K562 (cell line): ENCODE measurements around the gene HACE1. TPM values are rescaled to one million over a fixed set of nuclear protein-coding genes. Genes with fewer than 3 reads are reported as not detected.

Source experiments
- CBX3 ChIP-seq, 2 experiments: IDR thresholded peaks; 1 replicate in 1 of 2; 2 replicates in 1 of 2; pipeline ENCODE4 v1.6.1; 2012; ENCODE audit warnings: inconsistent platforms in 2 of 2, low read length in 2 of 2, borderline replicate concordance in 1 of 2, control low read depth in 1 of 2
- DACH1 ChIP-seq: fragments of 450-650 bp; IDR thresholded peaks from 2 replicates; pipeline ENCODE4 v1.6.1; 2018; ENCODE audit not compliant: partially characterized antibody
- EHMT2 ChIP-seq: fragments of 450-650 bp; IDR thresholded peaks from 2 replicates; pipeline ENCODE4 v1.6.1; 2018; ENCODE audit warnings: antibody characterized with exemption
- ETV1 ChIP-seq: fragments of 450-650 bp; conservative IDR thresholded peaks from 2 replicates; pipeline ENCODE4 v1.6.1; 2016; ENCODE audit warnings: missing genetic modification characterization, control low read depth, low read depth, missing compliant biosample characterization
- GABPB1 ChIP-seq: sonication (generic); formaldehyde crosslinking; IDR thresholded peaks from 2 replicates; pipeline ENCODE4 v1.8.0; 2022; ENCODE audit warnings: mild to moderate bottlenecking, missing genetic modification reagents
- MCM5 ChIP-seq: fragments of 450-650 bp; IDR thresholded peaks from 2 replicates; pipeline ENCODE4 v1.6.1; 2016; ENCODE audit warnings: low read depth
- PCBP2 ChIP-seq: fragments of 200-400 bp; formaldehyde crosslinking; IDR thresholded peaks from 2 replicates; pipeline ENCODE4 v1.6.1; 2018; ENCODE audit warnings: low read length, low read depth, mild to moderate bottlenecking, moderate library complexity; ENCODE audit not compliant: poor library complexity, severe bottlenecking
- REST ChIP-seq, 2 experiments: fragments of 450-650 bp; formaldehyde crosslinking in 1 of 2; IDR thresholded peaks; 2 replicates each; pipeline versions ENCODE4 v1.4.0 to v1.6.1; 2014 to 2020; ENCODE audit warnings: mild to moderate bottlenecking in 2 of 2, borderline replicate concordance in 1 of 2, low read depth in 1 of 2
- SMC3 ChIP-seq: conservative IDR thresholded peaks from 2 replicates; pipeline ENCODE4 v1.6.1; 2011; ENCODE audit warnings: low read depth, low read length, improper control_type of control experiment; ENCODE audit not compliant: insufficient read depth
- THRAP3 ChIP-seq: fragments of 450-650 bp; IDR thresholded peaks from 2 replicates; pipeline ENCODE4 v1.6.1; 2016; ENCODE audit warnings: mild to moderate bottlenecking, inconsistent platforms, borderline replicate concordance
- TRIM24 ChIP-seq, 2 experiments: fragments of 450-650 bp; IDR thresholded peaks; 2 replicates each; pipeline ENCODE4 v1.6.1; 2016
- USF1 ChIP-seq: sonication (generic); formaldehyde crosslinking; IDR thresholded peaks from 2 replicates; pipeline ENCODE4 v1.9.0; 2022; ENCODE audit warnings: mild to moderate bottlenecking, missing genetic modification reagents
- ZBTB26 ChIP-seq: fragments of 450-650 bp; formaldehyde crosslinking; IDR thresholded peaks from 2 replicates; pipeline ENCODE4 v1.4.0; 2022; ENCODE audit warnings: missing genetic modification characterization
- ZNF316 ChIP-seq: fragments of 450-650 bp; IDR thresholded peaks from 2 replicates; pipeline ENCODE4 v1.6.1; 2016
- ZNF395 ChIP-seq: fragments of 200-800 bp; sonication (Bioruptor generic); IDR thresholded peaks from 2 replicates; pipeline ENCODE4 v1.6.1; 2017; ENCODE audit warnings: missing genetic modification characterization, missing compliant biosample characterization
- polyA plus RNA-seq, 8 experiments: library from polyadenylated mRNA; depleted of rRNA in 4 of 8; stranded (reverse) in 5 of 8; unstranded in 3 of 8; fragments of >200 nt; fragmentation: Nextera tagmentation in 2 of 8; fragmentation: Illumina TruSeq in 1 of 8; extraction: Ambion mirVana in 2 of 8; extraction: Trizol in 1 of 8; gene quantifications; 2 replicates each; pipeline versions ENCODE4 v1.2.1 to v1.2.3, GENCODE V29; 2011 to 2014; ENCODE audit warnings: inconsistent platforms in 1 of 8, missing spikeins in 1 of 8
- total RNA-seq, 7 experiments: library from RNA; depleted of rRNA in 6 of 7; stranded (reverse); fragments of >200 nt in 6 of 7; fragmentation: Illumina TruSeq in 2 of 7; extraction: Trizol in 2 of 7; gene quantifications; 2 replicates each; pipeline versions ENCODE4 v1.2.1 to v1.2.3, GENCODE V29; 2011 to 2021; ENCODE audit warnings: low replicate concordance in 1 of 7

HACE1 gene
- total and polyA plus RNA-seq, 9 of the 15 experiments (the other 6 are each of a cell fraction or from before 2014, with no cell fraction given), result 3.6 to 19.9 (median 9.1) TPM

GRCh38 chr6:104682722-104683643 is 176.7 kb downstream of the HACE1 start (continued):
- TF ChIP-seq REST (IDR thresholded peaks at IDR 0.05; ENCODE audit: borderline replicate concordance) (peak; percentile 77), REST (CRISPR knock-in tag; IDR thresholded peaks at IDR 0.05; ENCODE audit: low read depth) (no peak), SMC3 (peak; percentile 89), ZBTB26 (CRISPR knock-in tag) (no peak), ETV1 (peak; percentile 68), PCBP2 (no peak), MCM5 (no peak), ZNF395 (CRISPR knock-in tag) (0 out of 2 replicates have a peak, but pooled peaks have one; percentile 30), TRIM24 (IDR thresholded peaks at IDR 0.05) (0 out of 4 replicates have a peak, but pooled peaks of 1 of the 2 experiments have one; percentile 21), DACH1 (no peak), ZNF316 (no peak), GABPB1 (CRISPR knock-in tag) (peak; percentile 85), CBX3 (IDR thresholded peaks at IDR 0.05; ENCODE audit: borderline replicate concordance in 1 of 2, low read length in 2 of 2) (0 out of 3 replicates have a peak, but pooled peaks of 1 of the 2 experiments have one; percentile 20), THRAP3 (no peak), USF1 (no peak), EHMT2 (peak; percentile 64; the same call in 1 of the 2 replicates)
